IPS-18a (cell line): ENCODE measurements around the gene SPHKAP.

Experiments used
- H3K27ac ChIP-seq: one replicate; pipeline ENCODE4 v1.5.1; 2013; ENCODE audit warnings: low read length
- H3K27me3 ChIP-seq: one replicate; pipeline ENCODE4 v1.6.1; 2013; ENCODE audit warnings: mild to moderate bottlenecking, low read length; ENCODE audit not compliant: control insufficient read depth, insufficient read depth
- H3K36me3 ChIP-seq: one replicate; pipeline ENCODE4 v1.6.1; 2013; ENCODE audit warnings: low read depth, low read length; ENCODE audit not compliant: control insufficient read depth
- H3K4me1 ChIP-seq: one replicate; pipeline ENCODE4 v1.6.1; 2013; ENCODE audit warnings: low read depth, low read length; ENCODE audit not compliant: control insufficient read depth
- H3K4me3 ChIP-seq: one replicate; pipeline ENCODE4 v1.5.1; 2013; ENCODE audit warnings: low read length
- H3K9ac ChIP-seq: one replicate; pipeline ENCODE4 v1.6.1; 2013; ENCODE audit warnings: mild to moderate bottlenecking, low read length, moderate library complexity
- H3K9me3 ChIP-seq: one replicate; pipeline ENCODE4 v1.6.1; 2013; ENCODE audit warnings: low read depth, low read length; ENCODE audit not compliant: control insufficient read depth

Gene SPHKAP

DNA sequence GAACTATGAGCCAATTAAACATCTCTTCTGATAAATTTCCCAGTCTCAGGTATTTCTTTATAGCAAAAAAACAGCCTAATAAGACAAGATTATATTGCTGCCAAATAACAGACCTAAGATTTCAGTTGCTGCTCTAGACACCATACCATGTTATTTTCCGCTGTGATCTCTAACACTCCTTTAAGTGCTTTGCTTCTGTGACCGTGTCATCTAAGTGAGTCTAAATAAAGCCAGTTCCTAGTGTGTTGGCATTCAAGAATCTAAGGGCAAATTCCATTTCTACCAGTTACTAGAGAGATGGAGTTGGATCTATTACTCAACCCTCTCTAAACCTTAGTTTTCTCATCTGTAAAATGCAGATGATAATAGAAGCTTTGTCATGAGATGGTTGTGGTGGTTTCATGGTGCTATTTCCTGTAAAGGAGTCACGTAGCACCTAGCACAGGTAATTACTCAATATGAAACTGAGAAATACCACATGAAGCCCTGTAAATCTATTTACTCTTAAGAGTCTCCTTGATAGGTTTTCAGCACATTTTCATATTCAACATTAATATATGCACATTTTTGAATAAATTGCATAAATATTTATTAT is 40.5 kb downstream of the SPHKAP start:
- Histone ChIP-seq H3K36me3 (no peaks in the 10 kb centered on the region), H3K27me3 (no peaks in the 10 kb centered on the region), H3K4me1 (no peaks in the 10 kb centered on the region), H3K9ac (no peak overlapping the region), H3K27ac (no peak overlapping the region), H3K4me3 (no peak overlapping the region), H3K9me3 (no peaks in the 10 kb centered on the region)

DNA sequence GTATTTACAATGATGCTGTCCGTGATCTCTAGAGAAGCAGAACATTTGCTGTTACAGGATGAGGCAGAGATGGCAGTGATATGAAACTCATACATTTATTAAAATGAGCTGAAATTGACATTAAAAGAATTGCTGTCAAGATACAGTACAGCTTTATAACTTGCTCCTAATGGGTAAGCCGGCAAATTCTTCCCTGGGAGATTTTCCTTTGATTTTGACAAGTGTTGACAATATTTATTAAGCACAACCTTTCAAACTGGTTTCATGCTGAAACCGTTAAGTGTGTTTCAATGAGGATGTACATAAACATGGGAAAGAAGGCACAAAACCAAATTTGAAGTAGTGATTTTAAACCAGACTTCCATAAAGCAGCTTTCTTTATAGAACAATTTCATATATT is 45.5 kb downstream of the SPHKAP start:
- H3K27me3 ChIP-seq: no peaks in the 10 kb centered on the region
- H3K9ac ChIP-seq: no peak overlapping the region
- no peak overlapping the region for H3K4me3 ChIP-seq
- H3K27ac ChIP-seq: no peak overlapping the region
- no peaks in the 10 kb centered on the region for H3K36me3 ChIP-seq
- no peaks in the 10 kb centered on the region for H3K4me1 ChIP-seq
- H3K9me3 ChIP-seq: no peaks in the 10 kb centered on the region

DNA sequence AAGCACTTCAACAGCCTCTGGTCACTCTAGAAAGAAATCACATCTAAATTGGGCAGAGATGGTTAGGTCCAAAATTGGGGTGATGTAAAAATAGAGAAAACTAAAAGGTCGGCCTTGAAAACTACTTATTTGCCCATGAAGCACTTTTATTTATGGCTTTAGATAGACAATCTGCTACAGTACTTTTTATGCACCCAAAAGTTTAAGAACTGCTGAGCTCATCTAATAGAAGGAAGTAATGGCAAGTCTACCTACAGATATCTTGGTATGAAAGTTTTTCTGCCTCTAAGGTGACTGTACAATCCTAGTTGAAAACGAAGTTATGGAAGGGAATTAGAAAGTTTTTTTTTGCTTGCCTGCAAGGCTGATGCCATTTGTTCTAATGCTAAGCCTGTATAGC is 46.2 kb downstream of the SPHKAP start:
- no peak overlapping the region for H3K9ac ChIP-seq
- no peaks in the 10 kb centered on the region for H3K4me1 ChIP-seq
- no peak overlapping the region for H3K4me3 ChIP-seq
- H3K27ac ChIP-seq: no peak overlapping the region
- no peaks in the 10 kb centered on the region for H3K27me3 ChIP-seq
- H3K9me3 ChIP-seq: no peaks in the 10 kb centered on the region
- no peaks in the 10 kb centered on the region for H3K36me3 ChIP-seq

DNA sequence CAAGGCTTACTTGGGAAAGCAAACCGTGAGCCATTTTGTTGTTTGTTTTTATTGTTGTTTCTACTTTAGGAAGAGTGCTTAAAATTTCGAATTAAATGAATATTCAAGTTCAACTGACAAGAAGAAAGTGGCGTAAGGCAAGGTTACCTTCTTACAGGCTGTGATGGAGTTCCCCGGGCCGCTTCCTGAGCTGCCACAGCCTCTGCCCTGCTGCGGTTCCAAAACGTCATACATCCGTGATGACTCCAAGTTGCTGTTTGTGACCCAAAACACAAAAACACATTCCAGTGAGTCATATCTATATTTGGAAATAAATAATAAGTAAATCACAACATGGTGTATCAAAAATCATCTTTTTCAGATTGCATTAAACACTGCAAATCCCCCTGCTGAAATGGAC is 49.7 kb downstream of the SPHKAP start:
- no peaks in the 10 kb centered on the region for H3K4me1 ChIP-seq
- H3K9ac ChIP-seq: no peak overlapping the region
- no peaks in the 10 kb centered on the region for H3K9me3 ChIP-seq
- no peak overlapping the region for H3K27ac ChIP-seq
- H3K36me3 ChIP-seq: no peaks in the 10 kb centered on the region
- no peak overlapping the region for H3K4me3 ChIP-seq
- no peaks in the 10 kb centered on the region for H3K27me3 ChIP-seq

DNA sequence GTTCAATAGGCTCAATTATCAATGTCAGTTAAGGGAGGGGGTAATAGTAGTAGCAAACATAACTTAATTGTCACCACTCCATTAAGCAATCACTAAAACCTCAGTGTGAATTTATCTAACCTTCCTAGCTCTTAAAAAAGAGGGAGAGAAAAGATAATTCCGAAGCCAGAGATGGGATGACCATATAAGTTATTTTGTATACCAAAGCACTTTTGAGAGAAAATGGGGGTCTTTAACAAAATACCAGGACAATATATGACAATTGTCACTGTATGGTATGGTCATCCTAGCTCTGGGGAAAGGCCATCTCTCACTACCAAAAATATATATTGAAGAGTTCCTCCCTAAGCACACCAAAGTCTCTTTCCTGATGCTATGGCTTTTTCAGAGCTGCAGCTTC is 55.1 kb downstream of the SPHKAP start:
- Histone ChIP-seq H3K36me3 (no peaks in the 10 kb centered on the region), H3K27ac (no peak overlapping the region), H3K9ac (no peak overlapping the region), H3K9me3 (no peaks in the 10 kb centered on the region), H3K27me3 (no peaks in the 10 kb centered on the region), H3K4me3 (no peak overlapping the region), H3K4me1 (no peaks in the 10 kb centered on the region)

DNA sequence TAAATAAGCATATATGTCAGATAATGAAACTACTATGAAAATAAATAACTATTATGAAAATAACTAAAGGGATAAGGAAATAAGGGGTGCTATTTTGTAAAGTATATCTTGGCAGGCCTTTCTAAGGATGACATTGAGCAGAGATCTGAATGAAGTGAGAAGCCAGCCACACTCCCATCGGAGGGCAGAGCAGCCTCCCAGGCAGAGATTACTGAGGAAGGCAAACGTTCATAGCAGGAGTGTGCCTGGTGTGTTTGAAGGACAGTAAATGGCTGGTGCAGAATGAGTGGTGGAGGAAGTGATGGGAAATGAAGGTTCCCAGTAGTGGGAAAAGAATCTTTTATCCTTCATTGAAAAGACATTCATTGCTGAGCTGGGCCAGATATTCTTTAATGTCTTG is 62.5 kb downstream of the SPHKAP start:
- H3K9me3 ChIP-seq: no peaks in the 10 kb centered on the region

DNA sequence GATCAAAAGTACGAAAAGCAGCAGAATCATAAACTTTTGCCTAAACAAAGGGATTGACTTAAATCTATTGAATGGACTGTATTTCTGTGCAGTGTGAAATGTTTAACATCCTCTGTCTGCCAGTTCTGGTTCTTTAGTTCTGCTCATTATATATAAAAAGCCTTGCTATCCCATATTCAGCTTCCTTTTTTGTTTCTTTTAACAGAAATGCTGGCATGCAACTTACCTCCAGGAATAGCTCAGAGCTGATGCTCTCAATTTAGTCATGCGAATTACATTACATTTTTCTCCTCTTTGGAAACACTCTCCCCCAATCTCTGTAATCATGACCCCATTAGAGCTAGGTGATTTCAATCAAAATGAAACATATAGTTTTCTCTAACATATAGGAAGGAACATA is 73.6 kb downstream of the SPHKAP start:
- no peaks in the 10 kb centered on the region for H3K4me1 ChIP-seq
- no peak overlapping the region for H3K27ac ChIP-seq
- no peak overlapping the region for H3K9ac ChIP-seq
- no peak overlapping the region for H3K4me3 ChIP-seq
- H3K27me3 ChIP-seq: no peaks in the 10 kb centered on the region
- H3K9me3 ChIP-seq: no peaks in the 10 kb centered on the region
- no peaks in the 10 kb centered on the region for H3K36me3 ChIP-seq

More for the DNA sequence above, 62.5 kb downstream of the SPHKAP start:
- Histone ChIP-seq H3K27me3 (no peaks in the 10 kb centered on the region), H3K4me3 (no peak overlapping the region), H3K36me3 (no peaks in the 10 kb centered on the region), H3K4me1 (no peaks in the 10 kb centered on the region), H3K9ac (no peak overlapping the region), H3K27ac (no peak overlapping the region)

DNA sequence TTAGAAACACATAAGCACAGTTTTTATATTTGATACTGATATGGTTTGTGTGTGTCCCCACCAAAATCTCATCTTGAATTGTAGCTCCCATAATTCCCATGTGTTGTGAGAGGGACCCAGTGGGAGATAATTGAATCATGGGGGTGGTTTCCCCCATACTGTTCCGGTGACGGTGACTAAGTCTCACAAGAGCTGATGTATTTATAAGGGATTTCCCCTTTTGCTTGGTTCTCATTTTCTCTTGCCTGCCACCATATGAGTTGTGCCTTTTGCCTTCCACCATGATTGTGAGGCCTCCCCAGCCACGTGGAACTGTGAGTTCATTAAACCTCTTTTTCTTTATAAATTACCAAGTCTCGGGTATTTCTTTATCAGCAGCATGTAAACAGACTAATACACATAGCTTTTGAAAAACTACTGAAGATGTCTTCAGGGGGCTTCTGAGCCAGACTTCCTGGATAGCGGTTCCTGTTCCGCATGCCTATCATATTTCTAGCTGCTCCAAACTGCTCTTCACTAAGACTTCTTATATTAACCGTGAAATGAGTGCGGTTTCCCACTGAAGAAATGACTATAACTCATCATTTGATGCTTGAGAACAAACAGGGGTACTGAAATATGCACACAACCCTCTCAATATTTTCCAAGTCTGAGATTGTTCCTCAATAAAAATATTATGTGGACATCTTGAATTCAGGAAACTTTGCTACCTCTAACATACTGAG is 75.8 kb downstream of the SPHKAP start:
- Histone ChIP-seq H3K36me3 (no peaks in the 10 kb centered on the region), H3K27ac (no peak overlapping the region), H3K4me3 (no peak overlapping the region), H3K27me3 (no peaks in the 10 kb centered on the region), H3K9ac (no peak overlapping the region), H3K4me1 (no peaks in the 10 kb centered on the region), H3K9me3 (no peaks in the 10 kb centered on the region)

DNA sequence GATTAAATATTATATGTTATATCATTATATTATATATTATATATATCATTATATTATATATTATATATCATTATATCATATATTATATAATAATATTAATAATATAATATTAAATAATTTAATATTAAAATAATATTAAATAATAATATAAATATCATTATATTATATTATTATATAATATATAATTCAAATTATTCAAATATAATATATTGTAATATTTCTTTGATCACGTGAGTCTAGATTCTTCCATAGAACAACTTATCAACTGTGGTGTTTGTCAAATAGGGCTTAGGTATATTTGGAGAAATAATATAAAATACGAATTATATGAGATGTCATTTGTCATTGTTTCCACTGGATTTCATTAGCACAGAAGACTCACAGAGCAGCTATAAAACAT is 77.3 kb downstream of the SPHKAP start:
- H3K4me1 ChIP-seq: no peaks in the 10 kb centered on the region
- no peaks in the 10 kb centered on the region for H3K36me3 ChIP-seq
- no peak overlapping the region for H3K27ac ChIP-seq
- no peak overlapping the region for H3K4me3 ChIP-seq
- H3K9ac ChIP-seq: no peak overlapping the region
- no peaks in the 10 kb centered on the region for H3K9me3 ChIP-seq
- H3K27me3 ChIP-seq: no peaks in the 10 kb centered on the region

DNA sequence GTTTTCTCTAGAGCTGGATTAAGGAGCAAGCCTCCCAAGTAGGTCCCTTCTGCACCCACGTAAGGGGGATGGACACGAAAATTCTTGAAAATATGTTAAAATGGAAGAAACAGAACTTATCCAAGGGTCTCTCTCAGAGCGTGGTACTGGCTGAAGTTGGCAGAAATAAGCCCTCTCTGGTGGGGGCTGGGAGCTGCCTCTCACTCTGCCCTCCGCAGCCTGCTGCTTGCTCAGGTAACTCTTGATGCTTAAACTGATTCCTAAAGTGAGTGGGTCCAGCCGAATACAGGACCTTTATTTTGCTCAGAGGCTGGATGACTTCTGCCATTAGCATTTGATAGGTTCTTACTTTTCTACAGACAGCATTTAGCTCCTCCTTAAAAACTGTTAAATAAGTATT is 78.1 kb downstream of the SPHKAP start:
- no peak overlapping the region for H3K4me3 ChIP-seq
- no peak overlapping the region for H3K9ac ChIP-seq
- no peak overlapping the region for H3K27ac ChIP-seq
- no peaks in the 10 kb centered on the region for H3K27me3 ChIP-seq
- no peaks in the 10 kb centered on the region for H3K4me1 ChIP-seq
- no peaks in the 10 kb centered on the region for H3K9me3 ChIP-seq
- H3K36me3 ChIP-seq: no peaks in the 10 kb centered on the region

DNA sequence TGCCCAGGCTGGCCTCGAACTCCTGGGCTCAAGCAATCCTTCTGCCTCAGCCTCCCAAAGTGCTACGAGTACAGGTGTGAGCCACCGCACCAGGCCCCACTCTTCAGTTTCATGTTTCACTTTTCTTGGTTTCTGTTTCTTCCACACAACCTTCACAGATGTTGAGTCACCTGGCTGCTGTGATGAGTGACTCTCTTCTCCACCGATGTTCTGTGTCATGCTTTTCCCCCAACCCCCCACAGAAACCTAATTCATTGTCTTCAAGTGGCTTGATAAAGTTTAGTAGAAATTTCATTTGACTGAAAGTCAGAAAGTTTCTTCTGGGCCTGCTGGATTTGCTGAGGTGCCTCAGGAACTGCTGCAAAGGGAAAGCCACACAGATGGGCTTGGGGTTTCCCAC is 78.5 kb downstream of the SPHKAP start:
- H3K4me3 ChIP-seq: no peak overlapping the region
- no peaks in the 10 kb centered on the region for H3K27me3 ChIP-seq
- H3K4me1 ChIP-seq: no peaks in the 10 kb centered on the region
- H3K27ac ChIP-seq: no peak overlapping the region
- H3K9me3 ChIP-seq: no peaks in the 10 kb centered on the region
- no peaks in the 10 kb centered on the region for H3K36me3 ChIP-seq
- no peak overlapping the region for H3K9ac ChIP-seq

DNA sequence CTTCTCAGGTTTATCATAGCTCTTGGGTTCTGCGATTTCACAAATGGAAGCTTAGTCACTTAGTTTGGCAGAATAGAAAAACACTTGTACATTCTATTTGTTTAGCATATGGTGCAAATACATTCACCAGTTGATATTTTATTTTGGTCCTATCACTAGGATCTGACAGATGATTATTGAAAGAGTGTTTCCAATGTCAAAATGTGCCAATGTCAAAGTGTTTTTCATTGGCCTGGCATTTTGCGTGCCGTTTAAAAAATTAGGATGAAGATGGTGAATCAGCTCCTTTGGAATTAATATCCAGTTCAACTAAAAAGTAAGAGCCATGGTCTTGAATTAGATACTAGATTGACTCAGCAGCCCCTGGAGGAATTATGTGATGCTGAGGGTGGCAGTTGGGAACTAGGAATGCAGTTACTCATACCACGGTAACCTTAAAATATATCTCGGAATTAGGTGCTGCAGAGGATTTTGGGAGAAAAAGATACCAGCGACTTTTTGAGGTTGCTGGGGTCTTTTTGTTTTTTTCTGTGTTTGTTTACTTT is 87.0 kb downstream of the SPHKAP start:
- no peaks in the 10 kb centered on the region for H3K36me3 ChIP-seq
- H3K9ac ChIP-seq: no peak overlapping the region
- no peak overlapping the region for H3K4me3 ChIP-seq
- no peak overlapping the region for H3K27ac ChIP-seq
- H3K4me1 ChIP-seq: no peaks in the 10 kb centered on the region
- peaks cover 6% of the 10 kb centered on the region for H3K9me3 ChIP-seq
- no peaks in the 10 kb centered on the region for H3K27me3 ChIP-seq
